Retinal pigment epithelial cell (primary cell): Measurements from ENCODE around the gene PCBP2.

ENCODE experiments used
- DNase-seq: peaks from one replicate; pipeline ENCODE4 v3.0.0-alpha.2; 2010; ENCODE audit warnings: low read depth
- H3K4me3 ChIP-seq: 2 replicates; pipeline ENCODE4 v1.5.1; 2011; ENCODE audit warnings: mild to moderate bottlenecking, low read length, control low read depth, moderate library complexity
- TF ChIP-seq, protein P1 (sequence below): conservative IDR thresholded peaks from 2 replicates; pipeline ENCODE4 v1.5.1; 2011; ENCODE audit warnings: low read depth, low read length, control low read depth, inconsistent platforms

The PCBP2 gene

GRCh38 chr12:53504004-53504920 lies 52.4 kb downstream of the PCBP2 start:
- no peak overlapping the region for H3K4me3 ChIP-seq
- TF ChIP-seq, protein P1, sequence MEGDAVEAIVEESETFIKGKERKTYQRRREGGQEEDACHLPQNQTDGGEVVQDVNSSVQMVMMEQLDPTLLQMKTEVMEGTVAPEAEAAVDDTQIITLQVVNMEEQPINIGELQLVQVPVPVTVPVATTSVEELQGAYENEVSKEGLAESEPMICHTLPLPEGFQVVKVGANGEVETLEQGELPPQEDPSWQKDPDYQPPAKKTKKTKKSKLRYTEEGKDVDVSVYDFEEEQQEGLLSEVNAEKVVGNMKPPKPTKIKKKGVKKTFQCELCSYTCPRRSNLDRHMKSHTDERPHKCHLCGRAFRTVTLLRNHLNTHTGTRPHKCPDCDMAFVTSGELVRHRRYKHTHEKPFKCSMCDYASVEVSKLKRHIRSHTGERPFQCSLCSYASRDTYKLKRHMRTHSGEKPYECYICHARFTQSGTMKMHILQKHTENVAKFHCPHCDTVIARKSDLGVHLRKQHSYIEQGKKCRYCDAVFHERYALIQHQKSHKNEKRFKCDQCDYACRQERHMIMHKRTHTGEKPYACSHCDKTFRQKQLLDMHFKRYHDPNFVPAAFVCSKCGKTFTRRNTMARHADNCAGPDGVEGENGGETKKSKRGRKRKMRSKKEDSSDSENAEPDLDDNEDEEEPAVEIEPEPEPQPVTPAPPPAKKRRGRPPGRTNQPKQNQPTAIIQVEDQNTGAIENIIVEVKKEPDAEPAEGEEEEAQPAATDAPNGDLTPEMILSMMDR = no peak
- DNase-seq = no peak

GRCh38 chr12:53505086-53505485 lies 53.2 kb downstream of the PCBP2 start:
- TF ChIP-seq, protein P1 = no peak
- DNase-seq = no peak
- H3K4me3 ChIP-seq = no peak overlapping the region

DNA sequence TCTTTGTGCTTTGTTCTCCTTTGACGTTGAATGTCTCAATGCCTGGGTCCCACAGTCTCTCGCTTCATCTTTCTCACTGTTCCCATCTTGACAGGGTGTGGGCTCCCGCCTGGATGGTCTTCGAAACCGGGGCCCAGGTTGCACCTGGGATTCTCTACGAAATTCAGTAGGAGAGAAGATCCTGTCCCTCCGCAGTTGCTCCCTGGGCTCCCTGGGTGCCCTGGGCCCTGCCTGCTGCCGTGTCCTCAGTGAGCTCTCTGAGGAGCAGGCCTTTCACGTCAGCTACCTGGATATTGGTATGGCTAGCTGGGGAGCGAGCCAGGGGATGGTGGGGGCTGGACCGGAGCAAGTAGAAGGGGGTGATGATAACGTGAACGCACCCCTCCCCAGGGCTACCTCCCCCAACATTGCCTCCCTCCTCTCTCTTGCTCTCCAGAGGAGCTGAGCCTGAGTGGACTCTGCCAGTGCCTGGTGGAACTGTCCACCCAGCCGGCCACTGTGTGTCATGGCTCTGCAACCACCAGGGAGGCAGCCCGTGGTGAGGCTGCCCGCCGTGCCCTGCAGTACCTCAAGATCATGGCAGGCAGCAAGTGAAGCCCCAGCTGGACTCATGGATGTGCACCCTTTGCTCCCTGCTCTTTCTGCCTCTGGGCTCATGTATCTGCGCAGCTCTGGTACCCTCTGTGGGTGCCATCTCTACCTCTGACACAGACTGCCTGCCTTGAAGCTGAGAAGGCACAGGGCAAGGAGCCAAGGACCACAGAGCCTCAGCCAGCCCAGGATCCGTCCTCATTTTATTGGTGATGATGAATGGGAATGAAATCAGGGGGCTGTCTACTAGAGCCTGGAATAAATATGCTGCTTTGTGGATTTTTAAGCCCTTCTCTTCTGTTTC lies 53.9 kb downstream of the PCBP2 start:
- TF ChIP-seq, protein P1 = no peak
- no peak for DNase-seq
- no peak overlapping the region for H3K4me3 ChIP-seq

GRCh38 chr12:53506450-53506785 lies 54.5 kb downstream of the PCBP2 start:
- DNase-seq = no peak
- TF ChIP-seq, protein P1 = no peak

GRCh38 chr12:53506881-53507602 lies 55.1 kb downstream of the PCBP2 start, which contains the start of gene NPFF:
Gene NPFF (minus strand): TSS chr12:53507484. CDS start chr12:53507474, 10 bp downstream.
- DNase-seq = no peak
- TF ChIP-seq, protein P1 = no peak

More at GRCh38 chr12:53506450-53506785, 54.5 kb downstream of the PCBP2 start:
- H3K4me3 ChIP-seq = no peak overlapping the region

GRCh38 chr12:53507603-53507885 lies 55.6 kb downstream of the PCBP2 start:
- TF ChIP-seq, protein P1 = no peak
- H3K4me3 ChIP-seq = no peak overlapping the region
- DNase-seq = no peak

More at GRCh38 chr12:53506881-53507602, 55.1 kb downstream of the PCBP2 start, which contains the start of gene NPFF:
- H3K4me3 ChIP-seq = no peak within 1 kb of the TSS
